Hindlimb muscle (tissue), 1 donor: ENCODE results near the gene OR6Q1. TPM values are rescaled to one million over a fixed set of nuclear protein-coding genes. Genes with fewer than 3 reads are reported as not detected.
"Not testable (repeated sequence)": the region's sequence is repeated elsewhere in the genome, so short reads cannot be mapped to it uniquely, and the experiment has no call there.

ENCODE experiments used
- DNase-seq: peaks from one replicate; pipeline ENCODE4 v3.0.0-alpha.2; 2013
- polyA plus RNA-seq: library from polyadenylated mRNA; unstranded; fragments of 120-200 nt; gene quantifications from one replicate; pipeline ENCODE4 v1.2.1, GENCODE V29; 2013; ENCODE audit not compliant: insufficient read length

OR6Q1 gene
- polyA plus RNA-seq, result not detected

GRCh38 chr11:58030653-58031052 lies at the start of gene OR6Q1:
Gene OR6Q1, plus strand, starts transcription at chr11:58030953. Its CDS starts 0 bp downstream, at chr11:58030953.
- DNase-seq, result no peak

GRCh38 chr11:57981536-57981935 lies 49.2 kb upstream of the OR6Q1 start:
- no peak for DNase-seq

DNA sequence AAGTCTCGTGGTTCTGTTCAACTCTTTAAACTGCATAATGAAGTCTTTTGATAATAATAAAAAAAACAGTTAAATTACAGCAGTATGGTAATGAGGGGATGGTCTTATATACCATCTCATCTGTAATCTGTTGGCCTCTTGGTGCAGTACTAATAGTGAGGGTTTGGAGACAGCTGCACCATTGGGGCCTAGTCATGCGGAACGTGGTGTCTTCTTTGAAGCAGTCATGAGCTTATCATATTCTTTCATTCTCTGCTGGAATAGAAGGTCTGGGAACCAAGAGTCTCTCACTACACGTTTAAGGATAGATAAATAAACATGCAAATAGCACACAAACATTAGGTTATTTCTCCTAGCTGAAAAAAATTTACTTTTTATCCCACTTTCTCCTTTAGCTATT lies 48.0 kb upstream of the OR6Q1 start:
- DNase-seq, result no peak

DNA sequence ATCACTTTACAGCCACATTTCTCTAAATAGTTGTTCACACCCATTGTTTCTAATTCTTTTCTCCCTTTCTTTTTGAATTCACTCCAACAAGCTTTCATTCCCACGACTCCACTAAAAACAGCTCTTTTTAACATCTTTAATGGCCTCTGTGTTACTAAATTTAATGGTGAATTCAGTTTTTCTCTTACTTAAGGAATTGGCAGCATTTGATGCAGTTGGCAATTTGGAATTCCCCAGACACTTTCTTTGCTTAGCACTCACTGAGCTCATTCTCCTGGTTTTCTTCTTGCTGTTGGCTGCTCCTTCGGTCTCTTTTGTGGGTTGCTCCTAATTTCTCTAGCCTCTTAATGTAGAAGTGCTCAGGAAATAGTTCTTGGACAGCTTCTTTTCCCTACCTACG lies 47.6 kb upstream of the OR6Q1 start:
- no peak for DNase-seq

DNA sequence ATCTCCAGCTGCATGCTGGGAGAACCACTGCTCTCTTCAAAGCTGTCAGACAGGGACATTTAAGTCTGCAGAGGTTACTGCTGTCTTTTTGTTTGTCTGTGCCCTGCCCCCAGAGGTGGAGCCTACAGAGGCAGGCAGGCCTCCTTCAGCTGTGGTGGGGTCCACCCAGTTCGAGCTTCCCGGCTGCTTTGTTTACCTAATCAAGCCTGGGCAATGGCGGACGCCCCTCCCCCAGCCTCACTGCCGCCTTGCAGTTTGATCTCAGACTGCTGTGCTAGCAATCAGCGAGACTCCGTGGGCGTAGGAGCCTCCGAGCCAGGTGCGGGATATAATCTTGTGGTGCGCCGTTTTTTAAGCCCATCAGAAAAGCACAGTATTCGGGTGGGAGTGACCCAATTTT lies 31.2 kb upstream of the OR6Q1 start:
- DNase-seq, result not testable (repeated sequence)

GRCh38 chr11:58000021-58000420 lies 30.7 kb upstream of the OR6Q1 start:
- not testable (repeated sequence) for DNase-seq

- DNase-seq, result no peak
These were observed 30.1 kb upstream of the OR6Q1 start for GRCh38 chr11:58000699-58001098.

DNA sequence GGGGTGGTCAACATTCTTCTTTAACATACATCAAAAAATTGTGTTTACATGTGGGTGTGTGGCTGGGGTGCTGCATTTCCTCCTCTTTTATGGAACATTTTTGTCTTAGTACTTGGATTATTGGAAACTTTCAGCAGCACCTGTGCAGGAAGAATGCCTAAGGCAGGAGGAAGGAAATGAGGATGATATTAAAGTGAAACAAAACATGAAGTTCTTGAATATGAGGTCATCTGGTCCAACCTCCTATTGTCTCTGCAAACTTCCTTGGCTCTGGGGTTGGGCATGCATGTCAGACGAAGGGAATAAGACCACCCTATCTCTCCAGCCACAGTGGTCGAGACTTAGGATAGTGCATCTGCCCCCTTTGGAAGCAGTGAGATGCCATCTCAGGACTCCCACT lies 27.7 kb upstream of the OR6Q1 start:
- DNase-seq, result no peak

GRCh38 chr11:58003591-58003990 lies 27.2 kb upstream of the OR6Q1 start:
- no peak for DNase-seq

- DNase-seq, result no peak
These were observed 26.1 kb upstream of the OR6Q1 start for GRCh38 chr11:58004664-58005063.

GRCh38 chr11:58006940-58007339 lies 23.8 kb upstream of the OR6Q1 start:
- DNase-seq, result no peak

- DNase-seq, result no peak
These were observed 19.0 kb upstream of the OR6Q1 start for GRCh38 chr11:58011771-58012170.

DNA sequence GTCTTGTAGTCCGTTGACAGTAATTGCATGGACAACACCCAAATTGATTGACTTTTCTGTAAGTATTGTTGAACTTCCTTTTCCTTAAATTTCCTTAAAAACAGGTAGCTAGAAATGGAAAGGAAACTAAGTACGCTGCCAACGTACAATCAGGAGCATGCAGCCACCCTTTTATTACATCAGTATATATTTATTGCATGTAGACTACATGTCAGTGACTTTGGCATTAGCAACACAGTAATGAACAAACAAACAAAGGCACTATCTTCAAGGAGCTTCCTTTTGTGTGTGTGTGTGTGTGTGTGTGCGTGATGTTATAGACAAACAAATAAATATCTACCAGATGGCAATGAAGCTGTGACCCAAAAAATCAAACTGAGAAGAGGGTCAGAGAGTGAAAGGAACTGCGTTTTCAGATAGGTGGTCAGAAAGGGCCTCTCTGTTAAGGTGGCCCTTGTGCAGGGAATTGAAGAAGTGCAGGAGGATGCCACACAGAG lies 7.3 kb upstream of the OR6Q1 start, which contains the start of gene OR9Q1:
TSS of gene OR9Q1 (plus strand) at position 447 of the 497 bp plus-strand sequence. CDS start 155,564 bp downstream, outside the sequence.
- DNase-seq, result no peak

GRCh38 chr11:58024601-58025091 lies 6.1 kb upstream of the OR6Q1 start:
- peak; percentile 36 for DNase-seq

- DNase-seq, result no peak
These were observed 3.4 kb upstream of the OR6Q1 start for GRCh38 chr11:58027341-58027740.

- no peak for DNase-seq
These were observed 1.9 kb upstream of the OR6Q1 start for GRCh38 chr11:58028687-58029411.

DNA sequence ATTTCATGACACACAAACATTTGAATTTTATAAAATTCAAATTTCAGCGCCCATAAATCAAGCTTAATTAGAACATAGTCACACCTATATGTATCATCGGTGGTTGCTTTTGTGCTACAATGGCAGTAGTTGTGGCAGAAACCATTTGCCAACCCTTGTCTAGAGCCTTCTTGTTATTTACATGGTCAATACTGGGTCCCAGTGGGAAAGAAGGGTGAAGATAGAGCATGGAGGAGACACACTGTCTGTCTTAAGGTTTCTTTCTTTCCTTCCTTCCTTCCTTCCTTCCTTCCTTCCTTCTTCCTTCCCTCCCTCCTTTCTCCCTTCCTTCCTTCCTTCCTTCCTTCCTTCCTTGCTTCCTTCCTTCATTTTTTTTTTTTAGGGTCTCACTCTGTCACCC lies 3.7 kb downstream of the OR6Q1 start:
- DNase-seq, result no peak

DNA sequence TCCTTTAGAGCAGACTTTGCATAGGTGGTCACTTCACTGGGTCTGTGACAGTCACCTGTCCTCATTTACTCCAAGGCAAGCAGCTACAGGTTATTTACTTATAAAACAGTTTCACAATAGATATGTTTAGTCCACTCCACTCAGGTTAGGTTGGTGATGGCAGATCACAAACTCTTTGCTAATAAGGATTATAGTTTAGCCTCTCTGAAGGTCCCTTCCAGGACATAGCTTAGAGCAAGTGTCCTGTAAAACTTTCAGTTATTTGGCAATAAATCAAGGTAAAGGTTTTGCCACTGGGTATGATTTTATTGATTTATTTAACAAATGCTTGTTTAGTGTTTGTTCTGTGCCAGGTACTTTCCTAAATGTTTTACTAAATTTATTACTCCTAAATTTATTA lies 8.8 kb downstream of the OR6Q1 start:
- DNase-seq, result no peak

DNA sequence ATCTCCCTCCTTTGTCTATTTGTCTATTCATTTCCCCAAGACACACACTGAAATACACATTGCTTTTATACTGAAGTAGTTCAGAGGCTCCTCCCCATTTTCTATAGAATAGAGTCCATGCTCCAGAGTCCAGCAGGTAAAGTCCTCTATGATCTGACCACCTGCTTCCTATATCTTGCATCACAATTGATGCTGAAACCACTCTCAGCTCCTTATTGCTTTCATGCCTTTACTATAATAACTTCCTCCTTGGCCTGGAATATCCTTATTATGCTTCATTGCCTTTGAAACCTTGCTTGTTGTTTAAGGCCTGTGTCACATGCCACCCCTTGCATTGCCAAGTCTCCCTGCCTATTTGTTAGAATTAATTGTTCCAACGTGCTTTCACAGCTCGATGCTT lies 12.6 kb downstream of the OR6Q1 start:
- DNase-seq, result no peak

GRCh38 chr11:58046231-58046630 lies 15.5 kb downstream of the OR6Q1 start:
- no peak for DNase-seq

GRCh38 chr11:58047818-58048217 lies 17.1 kb downstream of the OR6Q1 start:
- DNase-seq, result no peak

- DNase-seq, result no peak
These were observed 25.2 kb downstream of the OR6Q1 start for GRCh38 chr11:58055806-58056401.

DNA sequence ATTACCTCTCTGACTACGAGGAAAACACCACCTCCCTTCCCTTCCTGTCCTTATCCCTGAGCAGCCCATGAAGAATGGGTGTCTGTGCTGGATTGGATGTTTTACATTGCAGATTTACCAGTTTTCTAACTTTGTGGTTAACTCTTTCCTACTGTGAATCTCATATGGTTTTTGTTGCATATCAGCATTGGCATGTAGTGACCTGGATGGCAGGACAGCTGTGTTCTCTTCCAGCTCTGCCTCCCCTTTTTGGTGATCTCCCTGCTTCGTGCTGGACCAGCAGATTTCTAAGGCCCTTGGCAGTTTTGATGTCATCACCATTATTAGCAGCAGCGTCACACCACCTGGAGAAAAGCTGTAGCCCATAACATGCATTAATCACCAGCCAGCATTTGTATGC lies 26.7 kb downstream of the OR6Q1 start:
- no peak for DNase-seq
